CD4-positive, alpha-beta T cell treated with Interleukin-1 beta for 1 hour (primary cell): ENCODE data around the gene DGKI.

Source experiments
- DNase-seq, 2 donors: peaks; one replicate each; pipeline ENCODE4 v3.0.0-alpha.2; 2020 to 2022

DGKI gene

GRCh38 chr7:137846827-137847567 lies at the start of gene DGKI:
Gene DGKI (minus strand): TSS chr7:137846974.
- no peak for DNase-seq

- no peak for DNase-seq
These were observed 48.8 kb upstream of the DGKI start for GRCh38 chr7:137895301-137896221.

GRCh38 chr7:137893143-137893742 lies 46.5 kb upstream of the DGKI start:
- DNase-seq: no peak

- no peak for DNase-seq
These were observed 44.4 kb upstream of the DGKI start for GRCh38 chr7:137891016-137891655.

- no peak for DNase-seq
These were observed 43.7 kb upstream of the DGKI start for GRCh38 chr7:137890449-137890921.

- DNase-seq: no peak
These were observed 41.5 kb upstream of the DGKI start for GRCh38 chr7:137888241-137888640.

GRCh38 chr7:137886746-137887145 lies 40.0 kb upstream of the DGKI start:
- no peak for DNase-seq

- no peak for DNase-seq
These were observed 39.5 kb upstream of the DGKI start for GRCh38 chr7:137886281-137886680.

- DNase-seq: no peak
These were observed 38.9 kb upstream of the DGKI start for GRCh38 chr7:137885678-137886077.

- no peak for DNase-seq
These were observed 36.0 kb upstream of the DGKI start for GRCh38 chr7:137882806-137883205.

- DNase-seq: no peak
These were observed 35.5 kb upstream of the DGKI start for GRCh38 chr7:137882261-137882668.

GRCh38 chr7:137881607-137882260 lies 35.0 kb upstream of the DGKI start:
- no peak for DNase-seq

- no peak for DNase-seq
These were observed 33.7 kb upstream of the DGKI start for GRCh38 chr7:137880432-137880831.

GRCh38 chr7:137879357-137880158 lies 32.8 kb upstream of the DGKI start:
- no peak for DNase-seq

GRCh38 chr7:137878333-137878961 lies 31.7 kb upstream of the DGKI start:
- no peak for DNase-seq

GRCh38 chr7:137877027-137877675 lies 30.4 kb upstream of the DGKI start:
- no peak for DNase-seq

GRCh38 chr7:137875746-137876145 lies 29.0 kb upstream of the DGKI start:
- no peak for DNase-seq

GRCh38 chr7:137873979-137874777 lies 27.4 kb upstream of the DGKI start:
- DNase-seq: no peak

- DNase-seq: no peak
These were observed 26.8 kb upstream of the DGKI start for GRCh38 chr7:137873524-137873923.
